Fibroblast of peridontal ligament (primary cell): ENCODE data around the gene ZNF451.

Experiments used
- DNase-seq: peaks from one replicate; pipeline ENCODE4 v3.0.0-alpha.2; 2010; ENCODE audit errors: extremely low read depth

The ZNF451 gene

DNA sequence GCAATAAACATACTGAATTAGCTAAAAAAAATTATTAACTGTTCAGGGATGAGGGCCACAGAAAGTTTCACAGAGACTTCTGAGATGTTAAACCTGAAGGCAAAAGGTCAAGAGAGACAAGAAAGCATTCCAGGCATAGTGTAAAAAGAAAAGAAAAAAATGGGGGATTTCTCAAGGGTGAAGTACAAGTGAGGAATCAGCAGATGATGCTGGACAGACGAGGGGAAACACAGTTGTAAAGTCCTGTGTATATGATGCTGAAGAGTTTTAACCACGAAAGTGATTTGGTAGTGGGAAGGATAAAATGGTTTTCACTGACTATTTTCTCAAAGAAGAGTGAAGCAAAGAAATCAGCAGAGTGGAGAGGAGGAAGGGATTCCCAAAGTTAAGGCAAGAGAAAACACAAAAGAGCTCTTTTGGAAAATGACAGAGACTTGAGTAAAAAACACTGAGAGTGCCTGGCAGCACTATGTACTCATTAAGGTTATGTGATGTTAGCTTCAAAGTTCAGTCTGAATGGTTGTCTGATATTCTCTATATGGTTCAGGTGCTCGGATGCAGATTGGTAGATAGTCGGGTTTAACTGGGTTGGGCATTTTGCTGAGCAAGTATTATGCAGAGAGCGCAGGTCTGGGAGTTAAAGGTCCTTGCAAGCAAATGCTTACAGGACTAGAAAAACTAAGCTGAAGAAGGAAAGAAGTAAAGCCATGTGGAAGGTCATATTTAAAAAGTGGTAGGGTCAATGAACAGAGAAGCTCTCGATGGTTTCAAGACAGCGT lies 115.8 kb downstream of the ZNF451 start:
- no peak for DNase-seq

- DNase-seq: peak; percentile 51
Measured at GRCh38 chr6:57207141-57207540, 117.2 kb downstream of the ZNF451 start.

- no peak for DNase-seq
Measured at GRCh38 chr6:57207872-57208271, 117.9 kb downstream of the ZNF451 start.

DNA sequence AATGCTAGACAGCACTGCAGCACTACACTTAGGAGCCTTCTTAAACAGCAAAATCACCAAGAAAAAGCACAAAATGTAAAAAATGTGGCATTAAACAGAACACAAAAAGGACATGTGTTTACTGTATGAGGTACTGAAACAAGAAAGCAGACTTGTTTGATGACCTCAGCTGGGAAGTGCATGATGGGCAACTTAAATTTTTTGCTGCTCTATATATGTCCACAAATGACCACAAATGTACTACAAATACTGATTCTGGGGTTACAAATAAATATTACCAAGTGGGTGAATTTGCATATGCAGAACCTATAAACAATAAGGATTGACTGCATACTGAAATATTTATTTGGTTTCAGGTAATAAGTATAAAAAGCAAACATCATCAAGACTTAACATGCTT lies 119.0 kb downstream of the ZNF451 start:
- DNase-seq: no peak

GRCh38 chr6:57210060-57210459 lies 120.1 kb downstream of the ZNF451 start:
- no peak for DNase-seq

DNA sequence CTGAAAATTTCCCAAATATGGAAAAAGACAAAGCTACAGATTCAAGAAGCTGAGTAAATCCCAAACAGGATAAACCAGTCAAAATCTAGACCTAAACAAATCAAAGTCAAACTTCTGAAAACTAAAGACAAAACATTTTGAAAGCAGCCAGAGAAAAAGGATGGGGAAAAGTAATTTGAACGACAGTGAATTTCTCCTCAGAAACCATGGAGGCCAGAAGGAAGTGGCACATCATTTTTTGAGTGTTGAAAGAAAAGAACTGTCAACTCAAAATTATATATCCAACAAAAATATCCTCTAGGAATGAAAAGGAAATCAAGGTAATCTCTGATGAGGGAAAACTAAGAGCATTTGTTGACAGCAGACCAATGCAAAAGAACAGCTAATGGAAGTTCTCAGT lies 125.3 kb downstream of the ZNF451 start:
- DNase-seq: no peak

GRCh38 chr6:57216235-57217101 lies 126.5 kb downstream of the ZNF451 start:
- DNase-seq: peak; percentile 43

DNA sequence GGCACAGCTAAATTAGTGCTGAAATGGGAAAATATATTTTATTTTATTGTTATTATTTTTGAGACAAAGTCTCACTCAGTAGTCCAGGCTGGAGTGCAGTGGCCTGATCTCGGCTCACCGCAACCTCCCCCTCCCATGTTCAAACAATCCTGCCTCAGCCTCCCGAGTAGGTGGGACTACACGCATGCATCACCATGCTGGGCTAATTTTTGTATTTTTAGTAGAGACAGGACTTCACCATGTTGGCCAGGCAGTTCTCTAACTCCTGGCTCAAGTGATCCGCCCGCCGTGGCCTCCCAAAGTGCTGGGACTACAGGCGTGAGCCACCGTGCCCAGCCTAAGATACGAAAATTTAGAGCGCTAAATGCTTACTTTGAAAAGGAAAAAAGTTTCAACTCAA lies 127.3 kb downstream of the ZNF451 start:
- no peak for DNase-seq
